Mesenchymal stem cell (in vitro differentiated cells and primary cell): ENCODE measurements around the gene RYR2.

Source experiments
- DNase-seq: peaks from one replicate; pipeline ENCODE4 v3.0.0-alpha.2; 2013
- H2AFZ ChIP-seq: one replicate; pipeline ENCODE4 v1.6.1; 2013; ENCODE audit warnings: low read depth, mild to moderate bottlenecking, control low read depth, inconsistent platforms, low read length, moderate library complexity
- H2AK5ac ChIP-seq: 2 replicates; pipeline ENCODE4 v1.6.1; 2013; ENCODE audit warnings: low read length, moderate library complexity, mild to moderate bottlenecking, inconsistent platforms; ENCODE audit not compliant: severe bottlenecking
- H2BK120ac ChIP-seq: one replicate; pipeline ENCODE4 v1.6.1; 2013; ENCODE audit warnings: low read depth, mild to moderate bottlenecking, inconsistent platforms, low read length, moderate library complexity
- H2BK12ac ChIP-seq, 2 experiments: one replicate each; pipeline ENCODE4 v1.6.1; 2013; ENCODE audit warnings: inconsistent platforms in 2 of 2, low read length in 2 of 2, mild to moderate bottlenecking in 2 of 2, moderate library complexity in 2 of 2, control low read depth in 1 of 2
- H2BK15ac ChIP-seq: one replicate; pipeline ENCODE4 v1.6.1; 2013; ENCODE audit warnings: mild to moderate bottlenecking, low read depth, inconsistent platforms; ENCODE audit not compliant: poor library complexity, severe bottlenecking
- H2BK5ac ChIP-seq: 2 replicates; pipeline ENCODE4 v1.6.1; 2013; ENCODE audit warnings: low read depth, mild to moderate bottlenecking, low read length, control low read depth, inconsistent platforms; ENCODE audit not compliant: poor library complexity, severe bottlenecking
- H3K14ac ChIP-seq, 2 experiments: one replicate each; pipeline ENCODE4 v1.6.1; 2013; ENCODE audit warnings: inconsistent platforms in 2 of 2, low read length in 2 of 2, control low read depth in 1 of 2, mild to moderate bottlenecking in 1 of 2, moderate library complexity in 1 of 2
- H3K18ac ChIP-seq, 2 experiments: one replicate each; pipeline ENCODE4 v1.6.1; 2013; ENCODE audit warnings: inconsistent platforms in 2 of 2, low read length in 2 of 2, control low read depth in 1 of 2, low read depth in 1 of 2, mild to moderate bottlenecking in 1 of 2
- H3K23ac ChIP-seq, 2 experiments: one replicate each; pipeline ENCODE4 v1.6.1; 2013; ENCODE audit warnings: inconsistent platforms in 2 of 2, low read length in 2 of 2, mild to moderate bottlenecking in 2 of 2, moderate library complexity in 2 of 2, control low read depth in 1 of 2
- H3K27ac ChIP-seq: 2 replicates; pipeline ENCODE4 v1.5.1; 2013; ENCODE audit warnings: mild to moderate bottlenecking, moderate library complexity, low read length, control low read depth, inconsistent platforms; ENCODE audit not compliant: poor library complexity, severe bottlenecking
- H3K27me3 ChIP-seq, 2 experiments: 2 replicates each; pipeline versions ENCODE4 v1.6.1 to v1.7.0; 2013; ENCODE audit warnings: low read length in 2 of 2, mild to moderate bottlenecking in 2 of 2, moderate library complexity in 2 of 2, control low read depth in 1 of 2, inconsistent platforms in 1 of 2; ENCODE audit not compliant: control insufficient read depth in 1 of 2, insufficient read depth in 1 of 2
- H3K36me3 ChIP-seq, 2 experiments: 2 replicates each; pipeline versions ENCODE4 v1.6.1 to v1.7.0; 2013; ENCODE audit warnings: low read length in 2 of 2, control low read depth in 1 of 2, inconsistent platforms in 1 of 2, low read depth in 1 of 2, mild to moderate bottlenecking in 1 of 2; ENCODE audit not compliant: insufficient read depth in 2 of 2, control insufficient read depth in 1 of 2
- H3K4ac ChIP-seq, 2 experiments: one replicate each; pipeline ENCODE4 v1.6.1; 2013; ENCODE audit warnings: inconsistent platforms in 2 of 2, low read length in 2 of 2, mild to moderate bottlenecking in 2 of 2, moderate library complexity in 2 of 2, control low read depth in 1 of 2, low read depth in 1 of 2
- H3K4me1 ChIP-seq: 2 replicates; pipeline ENCODE4 v1.6.1; 2013; ENCODE audit warnings: low read depth, low read length, control low read depth; ENCODE audit not compliant: control insufficient read depth, insufficient read depth
- H3K4me2 ChIP-seq: 2 replicates; pipeline ENCODE4 v1.6.1; 2013; ENCODE audit warnings: low read length, mild to moderate bottlenecking, inconsistent platforms; ENCODE audit not compliant: poor library complexity, severe bottlenecking
- H3K4me3 ChIP-seq, 2 experiments: 2 replicates each; pipeline versions ENCODE4 v1.5.1 to v1.7.0; 2013; ENCODE audit warnings: low read length in 2 of 2, mild to moderate bottlenecking in 2 of 2, control low read depth in 1 of 2, low read depth in 1 of 2; ENCODE audit not compliant: insufficient read depth in 1 of 2
- H3K79me1 ChIP-seq: replicated peaks from 2 replicates; pipeline ENCODE4 v1.6.1; 2013; ENCODE audit warnings: mild to moderate bottlenecking, control low read depth, low read length, inconsistent platforms; ENCODE audit not compliant: poor library complexity, severe bottlenecking
- H3K9ac ChIP-seq: 2 replicates; pipeline ENCODE4 v1.7.0; 2013; ENCODE audit warnings: mild to moderate bottlenecking, low read length, moderate library complexity
- H3K9me3 ChIP-seq: 2 replicates; pipeline ENCODE4 v1.7.0; 2013; ENCODE audit warnings: mild to moderate bottlenecking, low read length; ENCODE audit not compliant: control insufficient read depth
- H4K8ac ChIP-seq: one replicate; pipeline ENCODE4 v1.6.1; 2013; ENCODE audit warnings: inconsistent platforms, mild to moderate bottlenecking, low read length, moderate library complexity
- H4K91ac ChIP-seq: one replicate; pipeline ENCODE4 v1.6.1; 2013; ENCODE audit warnings: mild to moderate bottlenecking, low read length, inconsistent platforms
- WGBS: methylation state at CpG from one replicate; pipeline ENCODE4 v1.1.7; 2013; ENCODE audit warnings: mixed read lengths; 5-methylcytosine and 5-hydroxymethylcytosine counted together

RYR2 gene

DNA sequence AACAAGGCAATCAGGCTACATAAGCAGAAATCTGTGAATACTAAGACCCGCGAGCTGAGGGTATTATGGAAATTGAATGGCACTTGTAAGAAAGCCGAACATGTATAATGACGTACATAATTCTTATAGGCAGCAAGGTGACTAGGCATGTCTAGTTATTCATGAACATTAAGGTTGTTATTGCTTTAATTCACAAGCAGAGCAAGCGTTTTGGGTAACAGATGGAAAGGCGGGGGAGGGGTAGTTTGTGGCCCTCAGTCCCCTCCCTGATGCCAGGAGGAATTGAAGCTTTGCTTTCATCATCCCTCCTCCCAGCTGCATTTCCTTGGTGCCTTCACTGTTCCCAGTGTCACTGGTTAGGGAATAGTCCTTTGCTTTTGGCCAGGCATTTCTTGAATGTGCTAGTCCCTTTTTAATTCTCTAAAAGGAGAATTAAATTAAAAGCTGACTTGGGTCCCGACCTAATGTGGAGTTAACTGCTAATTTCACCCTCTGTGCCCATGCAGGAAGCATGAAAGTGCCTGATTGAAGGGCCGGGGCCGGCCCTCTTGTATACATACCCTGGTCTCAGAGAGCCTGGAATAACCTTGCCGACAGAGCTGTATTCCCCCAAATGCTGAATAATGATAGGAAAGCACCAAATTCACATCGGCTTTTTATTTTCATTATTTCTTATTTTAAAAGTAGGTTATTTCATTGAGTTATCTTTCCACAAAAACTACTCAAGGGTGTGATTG, 42.5 kb downstream of the RYR2 start:
- no peak overlapping the region for H3K18ac ChIP-seq
- H3K9ac ChIP-seq, result no peak overlapping the region
- H4K91ac ChIP-seq, result no peak overlapping the region
- H4K8ac ChIP-seq, result no peak overlapping the region
- H2BK12ac ChIP-seq, result no peak overlapping the region
- H3K4me3 ChIP-seq, result no peak overlapping the region
- no peak overlapping the region for H3K27ac ChIP-seq
- no peak overlapping the region for H3K23ac ChIP-seq
- H3K27me3 ChIP-seq, result no peaks in the 10 kb centered on the region
- H3K4ac ChIP-seq, result no peak overlapping the region
- H3K4me2 ChIP-seq, result no peak overlapping the region
- H3K36me3 ChIP-seq, result no peaks in the 10 kb centered on the region
- H2BK5ac ChIP-seq, result no peak overlapping the region
- H2AFZ ChIP-seq, result no peak overlapping the region
- H3K4me1 ChIP-seq, result no peaks in the 10 kb centered on the region
- no peak for DNase-seq
- peaks cover 3% of the 10 kb centered on the region for H3K9me3 ChIP-seq
- no peak overlapping the region for H2BK120ac ChIP-seq
- H3K79me1 ChIP-seq, result no peaks in the 10 kb centered on the region
- no peak overlapping the region for H3K14ac ChIP-seq
- H2AK5ac ChIP-seq, result no peak overlapping the region
- WGBS, result 72% methylated on average over 9 of the region's 11 CpGs
- no peak overlapping the region for H2BK15ac ChIP-seq

GRCh38 chr1:237091691-237092090, 49.7 kb downstream of the RYR2 start:
- Histone ChIP-seq H3K23ac (no peak overlapping the region), H2BK120ac (no peak overlapping the region), H3K4ac (no peak overlapping the region), H3K4me3 (no peak overlapping the region), H3K27me3 (no peaks in the 10 kb centered on the region), H3K9ac (no peak overlapping the region), H3K4me1 (no peaks in the 10 kb centered on the region), H2AK5ac (no peak overlapping the region), H3K36me3 (no peaks in the 10 kb centered on the region), H2AFZ (no peak overlapping the region), H3K27ac (no peak overlapping the region), H4K91ac (no peak overlapping the region), H4K8ac (no peak overlapping the region), H3K4me2 (no peak overlapping the region), H3K18ac (no peak overlapping the region), H2BK15ac (no peak overlapping the region), H3K79me1 (no peaks in the 10 kb centered on the region), H2BK12ac (no peak overlapping the region), H3K9me3 (no peaks in the 10 kb centered on the region), H3K14ac (no peak overlapping the region), H2BK5ac (no peak overlapping the region)
- 93% methylated on average over 2 of the region's 3 CpGs for WGBS
- no peak for DNase-seq

DNA sequence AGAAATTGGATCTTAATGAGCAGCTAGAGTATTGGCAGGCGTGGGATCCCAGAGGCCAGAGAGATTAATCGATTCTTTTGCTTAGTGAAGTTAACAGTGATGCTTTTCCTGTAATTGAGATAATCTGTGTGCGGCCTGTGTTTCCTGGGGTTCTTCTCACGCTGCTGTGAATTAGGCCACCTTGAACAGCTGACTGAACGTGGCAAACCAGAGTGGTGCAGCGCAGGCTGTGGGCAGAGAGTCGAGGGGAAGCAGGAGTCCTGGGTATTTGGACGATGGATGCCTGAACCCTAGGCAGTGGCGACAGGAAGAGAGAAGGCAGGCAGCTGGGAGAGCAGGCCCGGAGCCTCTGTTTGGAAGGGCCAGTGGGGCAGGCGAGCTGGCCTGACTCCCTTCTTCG, 51.7 kb downstream of the RYR2 start:
- no peak overlapping the region for H4K8ac ChIP-seq
- no peak overlapping the region for H3K23ac ChIP-seq
- WGBS, result 81% methylated on average over 12 of the region's 12 CpGs
- no peak overlapping the region for H2AFZ ChIP-seq
- no peaks in the 10 kb centered on the region for H3K4me1 ChIP-seq
- H2AK5ac ChIP-seq, result no peak overlapping the region
- H3K18ac ChIP-seq, result no peak overlapping the region
- no peak for DNase-seq
- H2BK5ac ChIP-seq, result no peak overlapping the region
- H3K27ac ChIP-seq, result no peak overlapping the region
- no peaks in the 10 kb centered on the region for H3K79me1 ChIP-seq
- no peaks in the 10 kb centered on the region for H3K9me3 ChIP-seq
- no peaks in the 10 kb centered on the region for H3K36me3 ChIP-seq
- H2BK12ac ChIP-seq, result no peak overlapping the region
- no peak overlapping the region for H3K9ac ChIP-seq
- H3K27me3 ChIP-seq, result no peaks in the 10 kb centered on the region
- no peak overlapping the region for H3K14ac ChIP-seq
- H3K4ac ChIP-seq, result no peak overlapping the region
- H2BK120ac ChIP-seq, result no peak overlapping the region
- H4K91ac ChIP-seq, result no peak overlapping the region
- no peak overlapping the region for H3K4me2 ChIP-seq
- no peak overlapping the region for H3K4me3 ChIP-seq
- no peak overlapping the region for H2BK15ac ChIP-seq

DNA sequence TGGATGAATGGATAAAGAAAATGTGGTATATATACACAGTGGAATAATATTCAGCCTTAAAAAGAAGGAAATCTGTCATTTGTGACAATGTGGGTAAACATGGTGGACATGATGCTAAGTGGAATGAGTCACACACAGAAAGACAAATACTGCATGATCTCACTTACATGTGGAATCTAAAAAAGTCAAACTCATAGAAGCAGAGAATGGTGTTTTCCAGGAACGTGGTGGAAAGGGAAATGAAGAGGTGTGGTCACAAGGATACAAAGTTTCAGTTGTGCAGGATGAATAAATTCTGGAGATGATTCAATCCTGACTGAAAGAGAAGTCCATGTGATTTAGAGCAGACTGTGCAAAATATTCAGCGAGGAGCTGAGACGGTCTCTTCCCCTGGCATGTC, 56.6 kb downstream of the RYR2 start:
- Histone ChIP-seq H3K23ac (no peak overlapping the region), H2BK12ac (no peak overlapping the region), H2BK120ac (no peak overlapping the region), H3K27ac (no peak overlapping the region), H3K4me3 (no peak overlapping the region), H3K14ac (no peak overlapping the region), H3K18ac (no peak overlapping the region), H2AFZ (no peak overlapping the region), H4K8ac (no peak overlapping the region), H3K9ac (no peak overlapping the region), H3K36me3 (no peaks in the 10 kb centered on the region), H2AK5ac (no peak overlapping the region), H4K91ac (no peak overlapping the region), H3K9me3 (no peaks in the 10 kb centered on the region), H3K79me1 (no peaks in the 10 kb centered on the region), H3K27me3 (no peaks in the 10 kb centered on the region), H2BK15ac (no peak overlapping the region), H3K4me1 (no peaks in the 10 kb centered on the region), H3K4ac (no peak overlapping the region), H2BK5ac (no peak overlapping the region), H3K4me2 (no peak overlapping the region)
- peak; percentile 1 for DNase-seq
- WGBS, result 39% methylated on average over 3 of the region's 3 CpGs
